A549 (cell line): Measurements from ENCODE around the gene SAA2.

Experiments used
- BHLHE40 ChIP-seq: IDR thresholded peaks from 2 replicates; pipeline ENCODE4 v1.6.1; 2012; ENCODE audit warnings: low read depth, low read length, inconsistent platforms
- ZFP36 ChIP-seq: fragments of 450-650 bp; IDR thresholded peaks from 2 replicates; pipeline ENCODE4 v1.6.1; 2014; ENCODE audit warnings: borderline replicate concordance; ENCODE audit not compliant: partially characterized antibody
- TF ChIP-seq, protein P1 (sequence below): IDR thresholded peaks from 2 replicates; pipeline ENCODE4 v1.6.1; 2012
- TF ChIP-seq, protein P2 (sequence below): fragments of 200-600 bp; sonication (generic); IDR thresholded peaks from 2 replicates; pipeline ENCODE4 v1.6.1; 2016; ENCODE audit warnings: antibody characterized with exemption, mild to moderate bottlenecking, moderate library complexity

DNA sequence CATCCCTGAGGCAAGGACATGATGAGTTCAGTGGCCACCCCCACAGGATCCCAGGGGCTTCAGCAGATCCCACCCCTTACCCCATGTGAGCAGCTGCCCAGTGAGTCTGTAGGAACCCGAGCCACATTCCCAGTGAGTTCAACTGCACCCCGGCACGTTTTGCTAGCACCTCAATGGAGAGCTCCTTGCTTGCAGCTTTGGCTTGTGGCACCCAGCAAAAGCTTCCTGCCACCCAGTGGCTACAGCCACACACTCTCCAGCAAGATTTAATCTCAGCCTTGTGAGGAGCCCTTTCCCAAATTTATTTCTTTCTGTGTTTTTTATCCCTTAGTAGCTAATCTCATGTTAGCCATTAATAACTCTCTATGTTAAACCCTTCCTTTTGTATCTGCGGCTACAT is 21.6 kb upstream of the SAA2 start:
- TF ChIP-seq, protein P1, sequence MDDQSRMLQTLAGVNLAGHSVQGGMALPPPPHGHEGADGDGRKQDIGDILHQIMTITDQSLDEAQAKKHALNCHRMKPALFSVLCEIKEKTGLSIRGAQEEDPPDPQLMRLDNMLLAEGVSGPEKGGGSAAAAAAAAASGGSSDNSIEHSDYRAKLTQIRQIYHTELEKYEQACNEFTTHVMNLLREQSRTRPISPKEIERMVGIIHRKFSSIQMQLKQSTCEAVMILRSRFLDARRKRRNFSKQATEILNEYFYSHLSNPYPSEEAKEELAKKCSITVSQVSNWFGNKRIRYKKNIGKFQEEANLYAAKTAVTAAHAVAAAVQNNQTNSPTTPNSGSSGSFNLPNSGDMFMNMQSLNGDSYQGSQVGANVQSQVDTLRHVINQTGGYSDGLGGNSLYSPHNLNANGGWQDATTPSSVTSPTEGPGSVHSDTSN = no peak
- TF ChIP-seq, protein P2, sequence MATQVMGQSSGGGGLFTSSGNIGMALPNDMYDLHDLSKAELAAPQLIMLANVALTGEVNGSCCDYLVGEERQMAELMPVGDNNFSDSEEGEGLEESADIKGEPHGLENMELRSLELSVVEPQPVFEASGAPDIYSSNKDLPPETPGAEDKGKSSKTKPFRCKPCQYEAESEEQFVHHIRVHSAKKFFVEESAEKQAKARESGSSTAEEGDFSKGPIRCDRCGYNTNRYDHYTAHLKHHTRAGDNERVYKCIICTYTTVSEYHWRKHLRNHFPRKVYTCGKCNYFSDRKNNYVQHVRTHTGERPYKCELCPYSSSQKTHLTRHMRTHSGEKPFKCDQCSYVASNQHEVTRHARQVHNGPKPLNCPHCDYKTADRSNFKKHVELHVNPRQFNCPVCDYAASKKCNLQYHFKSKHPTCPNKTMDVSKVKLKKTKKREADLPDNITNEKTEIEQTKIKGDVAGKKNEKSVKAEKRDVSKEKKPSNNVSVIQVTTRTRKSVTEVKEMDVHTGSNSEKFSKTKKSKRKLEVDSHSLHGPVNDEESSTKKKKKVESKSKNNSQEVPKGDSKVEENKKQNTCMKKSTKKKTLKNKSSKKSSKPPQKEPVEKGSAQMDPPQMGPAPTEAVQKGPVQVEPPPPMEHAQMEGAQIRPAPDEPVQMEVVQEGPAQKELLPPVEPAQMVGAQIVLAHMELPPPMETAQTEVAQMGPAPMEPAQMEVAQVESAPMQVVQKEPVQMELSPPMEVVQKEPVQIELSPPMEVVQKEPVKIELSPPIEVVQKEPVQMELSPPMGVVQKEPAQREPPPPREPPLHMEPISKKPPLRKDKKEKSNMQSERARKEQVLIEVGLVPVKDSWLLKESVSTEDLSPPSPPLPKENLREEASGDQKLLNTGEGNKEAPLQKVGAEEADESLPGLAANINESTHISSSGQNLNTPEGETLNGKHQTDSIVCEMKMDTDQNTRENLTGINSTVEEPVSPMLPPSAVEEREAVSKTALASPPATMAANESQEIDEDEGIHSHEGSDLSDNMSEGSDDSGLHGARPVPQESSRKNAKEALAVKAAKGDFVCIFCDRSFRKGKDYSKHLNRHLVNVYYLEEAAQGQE = no peak
- TF ChIP-seq ZFP36 (no peak), BHLHE40 (no peak)
